GM12873 (cell line): ENCODE measurements around the gene KIAA1671.

Experiments used
- TF ChIP-seq, protein P1 (sequence below): IDR thresholded peaks from 2 replicates; pipeline ENCODE4 v1.5.1; 2012; ENCODE audit warnings: low read depth, mild to moderate bottlenecking, moderate library complexity, low read length, control low read depth; ENCODE audit not compliant: insufficient read depth; ENCODE audit errors: missing control alignments

KIAA1671 gene

DNA sequence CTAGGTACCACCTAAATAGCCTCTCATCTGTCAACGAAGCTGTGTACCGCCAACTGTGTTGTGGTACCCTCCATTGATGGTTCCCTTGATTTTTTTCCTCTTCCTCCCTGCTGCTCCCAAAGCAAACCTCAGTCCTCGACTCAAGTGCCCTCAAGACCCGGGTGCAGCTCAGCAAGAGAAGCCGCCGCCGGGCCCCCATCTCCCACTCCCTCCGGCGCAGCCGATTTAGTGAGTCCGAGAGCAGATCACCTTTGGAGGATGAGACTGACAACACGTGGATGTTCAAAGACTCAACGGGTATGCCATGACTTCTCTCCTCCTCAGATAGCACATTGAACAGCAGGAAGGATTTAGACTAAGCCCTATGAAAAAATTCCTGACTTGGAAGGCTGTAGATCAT, 224.7 kb downstream of the KIAA1671 start:
- TF ChIP-seq, protein P1, sequence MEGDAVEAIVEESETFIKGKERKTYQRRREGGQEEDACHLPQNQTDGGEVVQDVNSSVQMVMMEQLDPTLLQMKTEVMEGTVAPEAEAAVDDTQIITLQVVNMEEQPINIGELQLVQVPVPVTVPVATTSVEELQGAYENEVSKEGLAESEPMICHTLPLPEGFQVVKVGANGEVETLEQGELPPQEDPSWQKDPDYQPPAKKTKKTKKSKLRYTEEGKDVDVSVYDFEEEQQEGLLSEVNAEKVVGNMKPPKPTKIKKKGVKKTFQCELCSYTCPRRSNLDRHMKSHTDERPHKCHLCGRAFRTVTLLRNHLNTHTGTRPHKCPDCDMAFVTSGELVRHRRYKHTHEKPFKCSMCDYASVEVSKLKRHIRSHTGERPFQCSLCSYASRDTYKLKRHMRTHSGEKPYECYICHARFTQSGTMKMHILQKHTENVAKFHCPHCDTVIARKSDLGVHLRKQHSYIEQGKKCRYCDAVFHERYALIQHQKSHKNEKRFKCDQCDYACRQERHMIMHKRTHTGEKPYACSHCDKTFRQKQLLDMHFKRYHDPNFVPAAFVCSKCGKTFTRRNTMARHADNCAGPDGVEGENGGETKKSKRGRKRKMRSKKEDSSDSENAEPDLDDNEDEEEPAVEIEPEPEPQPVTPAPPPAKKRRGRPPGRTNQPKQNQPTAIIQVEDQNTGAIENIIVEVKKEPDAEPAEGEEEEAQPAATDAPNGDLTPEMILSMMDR = no peak

DNA sequence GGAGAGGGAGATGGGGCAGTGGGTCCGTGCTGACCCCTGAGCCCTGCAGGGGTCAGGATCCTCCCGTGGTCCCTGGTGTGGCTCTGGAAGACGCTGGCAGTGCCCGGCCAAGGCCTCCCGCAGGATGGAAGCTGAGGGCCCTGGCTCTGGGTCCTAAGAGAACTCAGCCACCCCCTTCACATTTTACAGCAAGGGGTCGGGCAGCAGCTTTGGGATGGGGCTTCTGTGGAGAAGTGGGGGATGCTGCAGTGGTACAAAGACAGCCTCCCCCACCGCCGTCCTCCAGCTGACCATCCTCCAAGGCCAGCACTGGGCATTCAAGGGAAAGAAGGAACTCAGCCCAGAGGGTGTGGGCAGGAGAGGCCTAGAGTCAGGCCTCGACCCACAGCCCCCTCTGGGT, 225.4 kb downstream of the KIAA1671 start:
- TF ChIP-seq, protein P1 = no peak

DNA sequence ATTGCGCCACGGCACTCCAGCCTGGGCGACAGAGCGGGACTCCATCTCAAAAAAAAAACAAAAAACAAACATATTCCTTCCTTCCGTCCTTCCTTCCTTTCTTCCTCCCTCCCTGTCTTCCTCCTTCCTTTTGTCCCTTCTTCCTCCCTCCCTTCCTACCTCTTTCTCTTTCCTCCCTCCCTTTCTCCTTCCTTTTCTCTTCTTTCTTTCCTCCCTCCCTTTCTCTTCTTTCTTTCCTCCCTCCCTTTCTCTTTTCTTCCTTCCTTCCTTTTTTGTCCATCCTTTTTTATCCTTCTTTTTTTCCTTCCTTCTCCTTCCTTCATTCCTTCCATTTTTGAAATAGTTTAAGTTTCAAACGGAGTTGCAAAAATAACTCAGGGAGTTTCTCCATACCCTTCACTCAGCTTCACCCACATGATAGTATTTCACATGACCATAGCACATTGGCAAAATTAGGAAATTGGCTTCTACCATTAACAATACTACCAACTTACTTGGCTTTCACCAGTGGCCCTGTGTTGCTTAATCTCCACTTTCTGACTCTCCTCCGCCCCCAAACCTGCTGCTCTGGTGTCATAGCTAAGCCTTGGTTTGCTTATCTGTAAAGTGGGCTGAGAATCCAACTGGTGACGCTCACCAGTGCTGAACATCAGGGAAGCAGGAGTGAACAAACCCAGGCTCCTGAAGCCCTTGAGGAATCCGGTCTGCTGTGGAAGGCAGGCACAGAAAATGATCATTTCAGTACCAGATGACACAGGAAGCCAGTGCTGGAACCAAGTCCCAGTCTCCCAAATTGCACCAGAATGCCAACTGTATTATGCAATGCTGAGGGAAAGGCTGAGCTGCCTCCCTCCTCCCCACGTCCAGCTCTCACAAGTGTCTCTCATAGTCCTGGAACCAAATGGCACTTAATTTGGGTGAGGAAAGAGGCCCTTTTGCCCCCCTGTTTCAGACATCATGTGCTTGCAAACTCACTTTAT, 229.9 kb downstream of the KIAA1671 start:
- TF ChIP-seq, protein P1 = no peak

DNA sequence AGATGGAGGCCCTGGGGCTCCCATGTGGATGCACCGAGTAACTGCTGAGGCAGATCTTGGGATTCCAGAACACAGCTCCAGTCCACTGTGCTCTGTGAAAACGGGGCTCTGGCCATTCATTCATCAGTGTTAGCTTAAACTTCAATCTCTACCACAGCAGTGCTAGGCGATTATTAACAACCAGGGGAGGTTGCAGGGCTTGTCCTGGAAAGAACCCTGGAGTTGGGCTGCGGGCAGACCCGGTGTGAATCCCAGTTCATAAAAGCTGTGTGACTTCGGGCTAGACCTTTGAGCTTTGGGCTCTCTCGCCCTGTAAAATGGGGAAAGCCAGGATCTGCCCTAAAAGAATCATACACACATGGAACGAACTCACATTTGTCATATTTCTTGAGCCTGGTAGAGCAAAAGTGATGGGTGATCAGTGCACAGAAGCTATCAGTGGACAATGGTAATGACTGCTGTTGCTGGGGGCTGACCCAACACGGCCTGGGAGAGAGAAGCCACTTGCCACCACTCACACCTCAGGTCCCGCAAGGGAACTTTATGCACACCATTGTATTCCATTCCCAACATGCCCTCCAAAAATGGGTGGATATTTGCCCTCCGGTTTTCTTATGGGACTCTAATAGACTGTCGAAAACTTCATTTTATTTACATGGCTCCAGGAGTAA, 231.6 kb downstream of the KIAA1671 start:
- TF ChIP-seq, protein P1 = no peak

DNA sequence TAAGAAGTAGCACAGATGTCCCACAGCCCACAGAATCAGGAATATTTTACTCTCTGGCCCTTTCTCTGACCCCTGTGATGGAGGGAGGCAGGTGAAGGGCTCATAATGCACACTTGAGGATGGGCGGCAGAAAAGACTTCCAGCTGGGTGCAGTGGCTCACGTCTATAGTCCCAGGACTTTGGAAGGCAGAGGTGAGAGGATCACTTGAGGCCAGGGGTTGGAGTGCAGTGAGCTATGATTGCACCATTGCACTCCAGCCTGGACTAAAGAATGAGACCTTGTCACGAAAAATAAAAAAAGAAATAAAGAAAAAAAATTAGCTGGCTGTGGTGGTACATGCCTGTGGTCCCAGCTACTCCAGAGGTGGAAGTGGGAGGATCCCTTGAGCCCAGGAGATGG, 233.6 kb downstream of the KIAA1671 start:
- TF ChIP-seq, protein P1 = no peak

DNA sequence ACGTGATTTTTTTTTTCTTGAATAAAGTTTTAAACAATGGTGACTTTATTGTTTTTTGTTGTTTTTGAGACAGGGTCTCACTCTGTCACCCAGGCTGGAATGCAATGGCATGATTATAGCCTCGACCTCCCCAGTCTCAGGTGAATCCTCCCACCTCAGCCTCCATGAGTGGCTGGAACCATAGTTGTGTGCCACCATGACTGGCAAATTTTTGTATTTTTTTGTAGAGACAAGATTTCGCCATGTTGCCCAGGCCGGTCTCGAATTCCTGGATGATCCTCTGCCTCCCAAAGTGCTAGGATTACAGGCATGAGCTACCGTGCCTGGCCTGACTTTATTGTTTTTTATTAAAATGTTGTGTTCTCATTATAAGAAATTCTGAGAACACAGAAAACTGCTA, 235.0 kb downstream of the KIAA1671 start:
- TF ChIP-seq, protein P1 = no peak

DNA sequence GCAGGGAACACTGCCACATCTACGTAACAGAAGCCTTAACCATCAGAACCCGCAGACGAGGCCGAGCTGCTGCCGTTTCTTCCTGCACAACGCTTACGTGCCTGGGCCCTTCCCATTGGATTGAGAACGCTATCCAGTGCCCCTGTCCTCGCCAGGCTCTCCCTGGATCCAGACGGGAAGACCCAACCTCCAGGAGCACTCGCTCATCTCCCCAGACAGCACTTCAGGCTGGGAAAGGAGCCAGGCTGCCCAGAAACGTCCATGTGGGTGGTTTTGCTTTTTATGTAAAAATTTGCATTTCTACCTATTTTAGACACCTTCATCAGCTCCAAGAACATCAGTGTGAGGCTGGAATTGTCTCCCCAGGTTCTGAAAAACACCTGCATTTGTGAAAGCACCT, 239.9 kb downstream of the KIAA1671 start:
- TF ChIP-seq, protein P1 = no peak
